Mucosa of rectum (tissue), 2 donors: Measurements from ENCODE around the gene NAA38.

Experiments
- H3K27ac ChIP-seq, 2 donors: one replicate each; pipeline ENCODE4 v1.7.0; 2013; ENCODE audit warnings: inconsistent platforms in 2 of 2, low read depth in 2 of 2, low read length in 2 of 2
- H3K27me3 ChIP-seq, 2 donors: one replicate each; pipeline ENCODE4 v1.7.0; 2013; ENCODE audit warnings: low read length in 2 of 2; ENCODE audit not compliant: control insufficient read depth in 2 of 2, insufficient read depth in 2 of 2
- H3K36me3 ChIP-seq, 2 donors: one replicate each; pipeline ENCODE4 v1.7.0; 2013; ENCODE audit warnings: low read length in 2 of 2; ENCODE audit not compliant: control insufficient read depth in 2 of 2, insufficient read depth in 2 of 2
- H3K4me1 ChIP-seq, 2 donors: one replicate each; pipeline ENCODE4 v1.7.0; 2013; ENCODE audit warnings: low read length in 2 of 2, mild to moderate bottlenecking in 1 of 2; ENCODE audit not compliant: control insufficient read depth in 2 of 2, insufficient read depth in 2 of 2
- H3K4me3 ChIP-seq, 2 donors: one replicate each; pipeline ENCODE4 v1.7.0; 2013; ENCODE audit warnings: low read length in 2 of 2
- H3K9ac ChIP-seq, 2 donors: one replicate each; pipeline ENCODE4 v1.7.0; 2013; ENCODE audit warnings: low read length in 2 of 2, low read depth in 1 of 2, mild to moderate bottlenecking in 1 of 2
- H3K9me3 ChIP-seq, 2 donors: one replicate each; pipeline ENCODE4 v1.7.0; 2013; ENCODE audit warnings: low read length in 2 of 2; ENCODE audit not compliant: control insufficient read depth in 2 of 2
- donor health status: healthy.
- donor health status: Normal muscosa, but diverticular disease.

The NAA38 gene

GRCh38 chr17:7888184-7888920 lies 31.0 kb upstream of the NAA38 start, which contains the start of gene CHD3:
Gene CHD3, plus strand, starts transcription at chr17:7888789. Its CDS starts 212 bp downstream, at chr17:7889001.
- H3K4me3 ChIP-seq = peak within 1 kb of the TSS; percentile 84 to 88
- peaks cover 8 to 22% of the 10 kb centered on the region in 2 donors for H3K36me3 ChIP-seq
- peaks cover 43 to 46% of the 10 kb centered on the region in 2 donors for H3K4me1 ChIP-seq
- peak within 1 kb of the TSS; percentile 70 to 82 for H3K9ac ChIP-seq
- H3K27me3 ChIP-seq = no peaks in the 10 kb centered on the region
- no peaks in the 10 kb centered on the region for H3K9me3 ChIP-seq
- peak within 1 kb of the TSS; percentile 91 to 96 for H3K27ac ChIP-seq

- Histone ChIP-seq H3K4me1 (peaks cover 45 to 48% of the 10 kb centered on the region in 2 donors), H3K27ac (peak overlapping the region; percentile 91 to 96), H3K9me3 (no peaks in the 10 kb centered on the region), H3K9ac (peak overlapping the region; percentile 70 to 82), H3K4me3 (peak overlapping the region; percentile 84 to 88), H3K36me3 (peaks cover 8 to 17% of the 10 kb centered on the region in 2 donors), H3K27me3 (no peaks in the 10 kb centered on the region)
Observed at GRCh38 chr17:7887482-7888183, 30.3 kb upstream of the NAA38 start.

- Histone ChIP-seq H3K4me3 (peak overlapping the region; percentile 84 to 88), H3K27me3 (no peaks in the 10 kb centered on the region), H3K27ac (peak overlapping the region; percentile 91 to 96), H3K36me3 (peaks cover 7 to 16% of the 10 kb centered on the region in 2 donors), H3K9me3 (no peaks in the 10 kb centered on the region), H3K9ac (peak overlapping the region; percentile 79 to 95), H3K4me1 (peaks cover 48 to 53% of the 10 kb centered on the region in 2 donors)
Observed at GRCh38 chr17:7887038-7887481, 29.7 kb upstream of the NAA38 start.

DNA sequence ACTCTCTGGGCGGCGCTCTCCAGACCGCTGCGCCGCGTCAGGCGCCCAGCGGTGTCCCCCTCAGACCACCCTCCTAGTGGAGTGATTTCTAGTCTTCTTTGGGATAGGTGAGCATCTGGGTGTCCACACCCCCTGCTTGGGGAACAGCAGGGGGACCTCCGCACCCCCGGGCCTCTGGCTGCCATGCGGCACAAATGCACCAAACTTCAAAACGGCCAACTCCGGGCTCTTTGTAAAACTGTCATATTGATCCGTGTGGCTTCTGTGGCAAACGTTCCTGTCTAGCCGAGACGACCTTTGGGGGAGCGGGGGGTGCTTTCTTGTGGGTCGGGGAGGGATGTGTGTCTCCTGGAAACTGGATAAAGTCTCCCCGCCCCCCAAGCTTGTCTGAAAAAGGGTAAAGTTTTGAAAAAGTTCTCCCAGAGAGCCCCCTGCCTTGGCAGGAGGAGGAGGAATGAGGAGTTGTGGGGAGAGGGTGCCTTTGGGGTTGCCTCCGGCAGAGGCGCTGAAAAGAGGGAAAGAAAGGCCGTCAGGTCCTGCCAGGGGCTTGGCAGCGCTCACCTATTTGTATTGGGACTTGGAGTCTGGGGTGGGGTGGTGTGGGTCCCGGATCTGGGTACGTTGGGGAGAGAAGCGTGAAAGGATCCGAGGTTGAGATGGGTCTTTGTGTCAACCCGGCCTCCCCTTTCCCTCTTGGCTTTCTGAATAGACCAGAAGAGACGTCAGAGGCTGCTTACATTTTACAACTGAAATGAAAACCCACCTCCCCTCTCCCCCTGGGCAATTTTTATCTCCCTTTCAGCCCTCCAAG lies 29.1 kb upstream of the NAA38 start:
- Histone ChIP-seq H3K9ac (peak overlapping the region; percentile 79 to 95), H3K27me3 (no peaks in the 10 kb centered on the region), H3K9me3 (no peaks in the 10 kb centered on the region), H3K27ac (peak overlapping the region; percentile 91 to 96), H3K36me3 (peaks cover 4 to 14% of the 10 kb centered on the region in 2 donors), H3K4me1 (peaks cover 48 to 56% of the 10 kb centered on the region in 2 donors), H3K4me3 (peak overlapping the region; percentile 84 to 88)

- H3K36me3 ChIP-seq = peaks cover 0 to 13% of the 10 kb centered on the region in 2 donors
- no peaks in the 10 kb centered on the region for H3K9me3 ChIP-seq
- peak overlapping the region; percentile 79 to 95 for H3K9ac ChIP-seq
- peak overlapping the region; percentile 84 to 88 for H3K4me3 ChIP-seq
- peak overlapping the region; percentile 91 to 96 for H3K27ac ChIP-seq
- H3K27me3 ChIP-seq = no peaks in the 10 kb centered on the region
- H3K4me1 ChIP-seq = peaks cover 48 to 62% of the 10 kb centered on the region in 2 donors
Observed at GRCh38 chr17:7885367-7886226, 28.2 kb upstream of the NAA38 start.

GRCh38 chr17:7884581-7885366 lies 27.4 kb upstream of the NAA38 start:
- peak overlapping the region; percentile 76 to 84 for H3K4me3 ChIP-seq
- H3K9ac ChIP-seq = peak overlapping the region; percentile 47 to 95
- peaks cover 45 to 65% of the 10 kb centered on the region in 2 donors for H3K4me1 ChIP-seq
- peak overlapping the region; percentile 91 to 96 for H3K27ac ChIP-seq
- H3K9me3 ChIP-seq = no peaks in the 10 kb centered on the region
- H3K36me3 ChIP-seq = peaks cover 2 to 14% of the 10 kb centered on the region in 2 donors
- no peaks in the 10 kb centered on the region for H3K27me3 ChIP-seq

DNA sequence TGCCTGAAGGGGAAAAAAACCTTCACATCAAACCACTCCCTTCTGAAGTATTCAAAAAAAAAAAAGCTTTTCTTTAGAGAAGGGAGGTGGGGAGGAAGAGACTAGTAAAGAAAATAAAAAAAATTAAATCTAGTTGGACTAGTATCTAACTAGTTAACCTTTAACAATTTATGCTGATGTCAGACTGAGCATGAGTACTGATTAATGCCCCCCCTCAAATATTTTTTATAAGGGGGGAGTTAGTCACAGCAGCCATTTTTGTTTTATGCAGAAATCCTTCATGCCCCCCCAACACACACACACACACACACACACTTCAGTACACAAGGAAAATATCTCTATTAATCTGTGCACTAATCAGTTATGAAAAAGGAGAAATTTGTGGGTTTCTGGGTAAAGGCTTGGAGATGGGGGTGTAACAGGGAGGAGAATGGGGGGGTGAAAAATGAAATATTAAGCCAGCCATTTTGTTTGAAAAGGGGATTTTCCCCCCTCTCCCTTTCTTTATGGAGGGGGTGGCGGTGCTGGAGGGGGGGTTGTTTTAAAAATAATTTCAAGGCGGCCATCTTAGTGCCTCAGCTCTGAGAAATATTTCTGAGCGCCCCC lies 26.5 kb upstream of the NAA38 start:
- peaks cover 36 to 56% of the 10 kb centered on the region in 2 donors for H3K4me1 ChIP-seq
- H3K27ac ChIP-seq = no peak overlapping the region
- peaks cover 2 to 14% of the 10 kb centered on the region in 2 donors for H3K36me3 ChIP-seq
- no peaks in the 10 kb centered on the region for H3K9me3 ChIP-seq
- peak overlapping the region in 1 of 2 donors; percentile 3 for H3K4me3 ChIP-seq
- no peaks in the 10 kb centered on the region for H3K27me3 ChIP-seq
- H3K9ac ChIP-seq = peak overlapping the region in 1 of 2 donors; percentile 38

GRCh38 chr17:7882629-7883028 lies 25.3 kb upstream of the NAA38 start:
- peaks cover 24 to 43% of the 10 kb centered on the region in 2 donors for H3K4me1 ChIP-seq
- H3K9me3 ChIP-seq = no peaks in the 10 kb centered on the region
- H3K27me3 ChIP-seq = no peaks in the 10 kb centered on the region
- peak overlapping the region in 1 of 2 donors; percentile 32 for H3K27ac ChIP-seq
- peaks cover 2 to 14% of the 10 kb centered on the region in 2 donors for H3K36me3 ChIP-seq
- H3K9ac ChIP-seq = no peak overlapping the region
- no peak overlapping the region for H3K4me3 ChIP-seq
